Hematopoietic multipotent progenitor cell treated with erythropoietin and hydrocortisone succinate and interleukin-3 and kit ligand, for 4 days (in vitro differentiated cells): ENCODE data around the gene HNRNPA3.
"Not testable (repeated sequence)": the region's sequence is repeated elsewhere in the genome, so short reads cannot be mapped to it uniquely, and the experiment has no call there.

ENCODE experiments used
- DNase-seq: peaks from one replicate; pipeline ENCODE4 v3.0.0-alpha.2; 2015

Gene HNRNPA3

GRCh38 chr2:177188482-177189469 is 23.8 kb upstream of the HNRNPA3 start:
- no peak for DNase-seq

DNA sequence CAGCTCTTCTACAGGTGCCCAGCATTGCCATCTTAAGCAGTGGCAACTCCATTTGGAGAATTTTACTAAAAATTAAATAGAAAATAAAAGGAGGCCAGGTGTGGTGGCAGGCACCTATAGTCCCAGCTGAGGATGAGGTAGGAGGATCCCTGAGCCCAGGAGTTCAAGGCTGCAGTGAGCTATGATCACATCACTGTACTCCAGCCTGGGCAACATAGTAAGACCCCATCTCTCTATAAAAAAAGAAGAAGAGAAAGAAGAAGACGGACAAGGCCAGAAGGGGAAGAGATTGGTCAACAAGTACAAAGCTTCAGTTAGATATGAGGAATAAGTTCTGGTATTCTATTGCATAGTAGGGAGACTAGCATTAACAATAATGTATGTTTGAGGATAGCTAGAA is 21.7 kb upstream of the HNRNPA3 start:
- no peak for DNase-seq

- DNase-seq: no peak
Measured at GRCh38 chr2:177192788-177193187, 19.8 kb upstream of the HNRNPA3 start.

DNA sequence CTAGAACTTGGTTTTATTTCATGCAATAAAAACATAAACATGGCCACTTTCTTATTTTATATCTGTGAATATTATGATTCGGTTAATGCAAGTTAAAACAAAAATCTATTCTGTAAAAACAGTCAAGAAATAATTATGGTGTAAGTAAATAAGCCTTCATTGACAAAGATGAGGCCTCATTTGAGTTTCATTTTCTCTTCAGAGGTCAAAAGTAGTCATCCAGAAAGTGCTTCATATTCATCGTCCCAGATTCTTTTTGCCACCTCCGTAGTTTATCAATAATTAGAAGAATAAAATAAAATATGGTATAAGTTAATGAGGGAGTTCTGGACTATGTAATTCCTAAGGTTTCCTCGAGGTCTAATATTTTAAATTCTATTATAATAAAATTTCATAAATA is 19.4 kb upstream of the HNRNPA3 start:
- DNase-seq: no peak

GRCh38 chr2:177195194-177195593 is 17.4 kb upstream of the HNRNPA3 start:
- no peak for DNase-seq

DNA sequence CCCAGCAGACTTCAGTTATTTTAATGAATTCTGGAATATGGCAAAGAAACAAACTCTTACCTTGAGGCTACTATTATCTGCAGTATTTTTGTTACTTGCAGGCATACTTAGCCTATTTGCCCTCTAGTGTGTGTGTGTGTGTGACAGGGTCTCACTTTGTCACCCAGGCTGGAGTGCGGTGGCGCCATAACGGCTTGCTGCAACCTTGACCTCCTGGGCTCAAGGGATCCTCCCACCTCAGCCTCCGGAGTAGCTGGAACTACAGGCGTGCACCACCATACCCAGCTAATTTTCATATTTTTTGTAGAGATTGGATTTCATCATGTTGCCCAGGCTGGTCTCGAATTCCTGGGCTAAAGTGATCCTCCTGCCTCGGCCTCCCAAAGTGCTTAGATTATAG is 12.2 kb upstream of the HNRNPA3 start:
- not testable (repeated sequence) for DNase-seq

DNA sequence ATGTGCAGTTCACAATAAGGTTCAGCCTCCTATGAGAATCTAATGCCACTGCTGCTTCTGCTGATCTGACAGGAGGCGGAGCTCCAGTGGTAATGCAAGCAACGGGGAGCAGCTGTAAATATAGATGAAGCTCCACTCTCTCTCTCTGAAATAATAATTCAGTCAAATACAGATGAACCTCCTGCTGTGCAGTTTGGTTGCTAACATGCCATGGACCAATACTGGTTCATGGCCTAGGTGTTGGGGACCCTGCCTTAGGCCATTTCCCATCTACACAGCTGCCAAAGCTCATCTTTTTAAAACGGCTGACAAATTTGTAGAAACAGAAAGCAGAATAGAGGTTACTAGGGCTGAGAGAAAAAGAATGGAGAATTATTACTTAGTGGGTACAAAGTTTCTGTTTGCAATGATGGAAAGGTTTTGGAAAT is 10.7 kb upstream of the HNRNPA3 start:
- DNase-seq: no peak

DNA sequence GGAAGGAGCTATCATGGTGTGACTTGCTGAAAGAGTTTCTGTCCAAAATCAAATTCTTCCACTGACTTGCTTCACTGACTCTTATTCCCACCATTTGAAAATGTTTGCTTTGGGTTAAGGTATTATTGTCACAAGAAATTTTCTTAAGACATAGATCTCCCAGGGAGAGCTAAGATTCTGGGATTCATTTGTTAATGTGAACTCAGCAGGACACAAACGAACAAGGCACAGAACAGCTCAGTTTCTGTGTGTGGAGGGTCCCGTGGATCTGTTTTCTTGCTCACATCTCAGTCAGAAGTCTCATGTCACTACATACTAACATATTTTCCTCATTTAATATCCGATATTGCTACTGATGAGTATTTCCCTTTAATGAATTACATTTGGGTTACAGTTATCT is 8.2 kb upstream of the HNRNPA3 start:
- DNase-seq: no peak

DNA sequence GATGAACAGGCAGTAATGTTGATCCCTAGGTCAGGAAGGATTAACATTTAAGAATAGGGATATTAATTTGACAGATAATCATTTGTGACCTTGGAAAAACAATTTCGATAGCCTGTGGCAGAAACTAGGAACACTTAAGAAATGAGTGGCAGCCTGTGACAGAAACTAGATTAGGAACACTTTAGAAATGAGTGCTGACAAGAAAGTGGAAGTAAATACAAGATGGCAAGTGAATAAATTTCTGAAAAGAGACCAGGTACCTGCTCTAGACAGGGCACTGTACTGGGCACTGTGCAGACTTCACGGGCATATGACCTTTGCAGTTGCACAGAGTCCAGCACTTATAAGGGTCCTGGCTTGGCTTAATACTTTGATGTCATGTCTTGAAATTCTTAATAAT is 5.5 kb upstream of the HNRNPA3 start:
- no peak for DNase-seq

DNA sequence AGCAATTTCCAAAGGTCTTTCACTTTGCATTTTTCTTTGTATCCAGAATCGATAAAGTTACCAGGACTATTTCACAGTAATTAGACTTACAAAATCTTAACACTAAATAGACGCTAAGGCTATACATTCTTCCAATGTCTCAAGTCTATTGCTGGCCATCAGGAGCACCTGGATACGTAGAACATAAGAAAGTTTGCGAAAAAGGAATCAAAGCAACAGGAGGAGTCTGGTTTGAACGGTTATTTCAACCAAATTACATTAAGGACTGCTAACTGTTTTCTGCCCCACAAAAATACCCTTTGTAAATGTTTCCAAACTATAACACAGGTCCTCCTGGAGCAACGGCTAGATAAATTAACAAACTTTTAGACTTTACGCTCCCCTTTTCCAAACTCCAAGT is 1.4 kb upstream of the HNRNPA3 start:
- no peak for DNase-seq

DNA sequence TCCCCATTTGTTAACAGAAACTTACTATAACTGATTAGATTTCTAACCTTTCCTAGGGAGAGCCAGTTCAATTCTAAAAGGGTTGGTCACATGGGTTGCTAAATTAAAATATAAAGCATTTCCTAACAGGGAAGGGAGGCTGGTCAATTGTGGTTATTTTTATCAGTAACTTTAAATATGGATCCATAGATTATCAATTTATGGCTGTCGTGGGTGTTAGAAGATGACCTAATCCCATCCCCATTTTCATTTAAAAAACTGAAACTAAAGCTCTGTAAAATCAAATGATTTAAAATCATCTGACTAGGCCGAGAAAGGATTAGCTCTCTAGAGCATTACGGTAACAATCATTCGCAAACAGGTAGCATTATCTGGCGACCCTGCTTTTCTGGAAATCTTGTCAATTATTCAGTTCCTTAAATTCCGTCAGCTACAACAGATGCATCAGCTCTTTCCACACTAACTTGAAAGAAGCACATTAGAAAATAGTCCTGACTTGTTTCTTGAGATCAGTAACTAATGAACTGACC is 953 bp upstream of the HNRNPA3 start:
- peak; percentile 58 for DNase-seq

GRCh38 chr2:177212891-177213856 is 580 bp downstream of the HNRNPA3 start:
- DNase-seq: peak; percentile 96

DNA sequence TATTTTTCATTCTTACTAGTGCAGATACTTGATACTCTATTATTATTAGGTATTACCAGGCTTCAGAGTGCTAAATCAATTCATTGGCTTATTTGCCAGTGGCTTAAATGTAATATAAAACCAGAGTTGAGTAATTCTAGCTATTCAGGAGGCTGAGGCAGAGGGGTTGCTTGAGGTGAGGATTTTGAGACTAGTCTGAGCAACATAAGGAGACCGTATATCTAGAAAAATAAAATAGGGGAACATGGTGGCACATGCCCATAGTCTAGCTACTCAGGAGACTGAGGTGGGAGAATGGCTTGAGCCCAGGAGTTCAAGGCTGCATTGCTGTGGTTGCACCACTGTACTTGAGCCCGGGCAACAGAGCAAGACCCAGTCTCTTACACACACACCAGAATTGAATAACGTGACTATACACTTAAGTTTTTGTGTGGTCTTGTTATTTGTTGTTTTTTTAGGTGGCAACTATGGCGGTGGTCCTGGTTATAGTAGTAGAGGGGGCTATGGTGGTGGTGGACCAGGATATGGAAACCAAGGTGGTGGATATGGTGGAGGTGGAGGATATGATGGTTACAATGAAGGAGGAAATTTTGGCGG is 4.8 kb downstream of the HNRNPA3 start:
- DNase-seq: no peak

DNA sequence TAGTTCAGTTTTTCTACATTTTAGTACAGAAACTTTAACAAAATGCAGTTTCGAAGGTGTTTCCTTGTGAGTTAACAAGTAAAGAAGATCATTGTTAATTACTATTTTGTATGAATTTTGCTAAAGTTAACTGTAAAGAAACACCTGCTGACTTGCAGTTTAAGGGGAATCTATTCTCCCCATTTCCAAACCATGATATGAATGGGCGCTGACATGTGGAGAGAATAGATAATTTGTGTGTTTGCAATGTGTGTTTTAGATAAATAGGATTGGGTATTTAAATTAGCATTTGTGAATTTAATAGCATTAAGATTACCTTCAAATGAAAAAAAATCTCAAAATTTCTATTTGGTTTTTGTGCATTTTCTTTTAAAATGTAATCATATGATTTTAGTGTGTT is 7.2 kb downstream of the HNRNPA3 start:
- not testable (repeated sequence) for DNase-seq

GRCh38 chr2:177221534-177221933 is 8.9 kb downstream of the HNRNPA3 start:
- no peak for DNase-seq

DNA sequence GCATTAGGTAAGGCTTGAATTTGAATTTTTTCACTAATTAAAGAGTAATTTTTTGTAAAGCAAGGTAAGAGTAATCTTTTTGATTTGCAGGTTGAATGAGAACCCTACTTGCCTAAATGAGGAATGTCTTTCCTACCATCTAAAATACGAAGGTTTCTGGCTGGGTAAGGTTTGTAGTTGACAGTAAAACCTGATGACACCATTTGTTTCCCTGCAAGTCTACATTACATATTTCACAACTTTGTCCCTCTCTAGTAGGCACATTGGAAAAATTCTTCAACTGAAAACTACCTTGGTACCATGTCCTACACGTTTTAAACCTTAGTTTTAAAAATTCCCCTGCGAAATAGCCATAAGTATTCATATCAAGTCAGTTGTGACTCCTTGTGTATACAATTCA is 9.4 kb downstream of the HNRNPA3 start:
- no peak for DNase-seq

- DNase-seq: not testable (repeated sequence)
Measured at GRCh38 chr2:177223436-177223835, 10.8 kb downstream of the HNRNPA3 start.

- no peak for DNase-seq
Measured at GRCh38 chr2:177225965-177226360, 13.4 kb downstream of the HNRNPA3 start.

DNA sequence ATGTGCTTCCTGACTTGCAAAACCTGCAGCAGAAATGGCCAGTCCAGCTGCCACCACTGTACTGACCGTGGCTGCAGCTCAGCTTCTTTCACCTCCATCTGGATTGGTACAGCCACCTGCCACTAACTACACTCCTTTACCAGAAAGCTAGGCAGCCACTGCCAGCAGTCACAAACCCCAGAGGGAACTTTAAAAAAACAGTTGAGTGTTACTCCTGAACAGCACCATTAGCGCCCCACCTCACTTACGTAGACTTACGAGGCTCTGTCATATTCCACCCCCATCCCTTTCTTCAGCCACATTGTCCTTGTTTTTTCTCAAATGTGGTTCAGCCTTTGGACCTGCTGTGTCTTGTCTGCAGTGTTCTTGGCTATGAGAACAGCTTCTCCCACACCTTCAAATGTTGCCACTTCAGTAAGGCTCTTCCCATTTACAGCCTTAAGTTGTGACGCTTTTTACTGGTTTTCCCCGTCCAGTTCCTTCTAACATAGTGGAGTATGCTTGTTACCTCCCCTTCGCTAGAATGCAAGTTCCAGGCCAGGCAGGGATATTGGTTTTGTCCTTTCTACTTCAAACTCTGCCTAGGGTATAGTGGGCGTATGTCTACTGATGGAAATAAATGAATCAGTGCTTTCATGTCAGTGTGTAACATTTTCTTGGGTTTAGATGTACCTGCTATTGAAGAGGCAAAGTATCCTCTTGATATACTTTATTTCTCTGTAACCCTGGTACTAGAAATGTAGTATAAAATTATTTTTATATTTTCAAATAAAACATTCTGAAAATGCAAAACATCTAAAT is 17.0 kb downstream of the HNRNPA3 start:
- no peak for DNase-seq

DNA sequence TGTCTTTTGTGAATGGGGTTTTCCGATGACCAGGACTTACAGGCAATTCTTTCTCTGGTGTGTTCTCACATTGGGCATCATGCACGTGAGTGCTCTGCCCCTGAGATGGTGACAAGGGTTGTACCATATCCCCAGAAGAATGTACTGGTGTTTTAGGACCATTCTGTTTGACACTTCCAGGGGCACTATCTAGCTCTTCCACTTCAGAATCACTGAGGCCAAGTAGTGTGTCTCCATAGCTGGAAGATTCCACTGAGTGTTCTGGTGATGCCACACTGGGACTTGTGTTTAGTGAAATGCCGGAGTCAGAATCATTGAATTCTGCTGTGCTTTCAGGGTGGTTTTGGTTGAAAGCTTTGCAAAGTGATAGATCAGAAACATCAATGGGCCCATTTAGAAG is 18.7 kb downstream of the HNRNPA3 start:
- no peak for DNase-seq

GRCh38 chr2:177232098-177232704 is 19.6 kb downstream of the HNRNPA3 start:
- no peak for DNase-seq

GRCh38 chr2:177234267-177234666 is 21.7 kb downstream of the HNRNPA3 start:
- no peak for DNase-seq
